HEK293T (cell line): ENCODE data around the gene TBC1D22A.

Experiments used
- CTCF ChIA-PET: fragments of 350-600 bp; formaldehyde crosslinking; extraction: SDS; loops from one replicate; lab custom pipeline; 2021; ENCODE audit warnings: antibody characterized with exemption, inconsistent platforms; lab: Yijun Ruan, JAX
- POLR2A ChIA-PET: fragments of 350-600 bp; formaldehyde crosslinking; extraction: SDS; loops from one replicate; lab custom pipeline; 2020; ENCODE audit warnings: antibody characterized with exemption, inconsistent platforms; lab: Yijun Ruan, JAX
- DNase-seq: peaks from one replicate; pipeline ENCODE4 v3.0.0; 2012; ENCODE audit warnings: mixed read lengths; ENCODE audit errors: extremely low spot score
- ARNT ChIP-seq: fragments of 450-650 bp; IDR thresholded peaks from 2 replicates; pipeline ENCODE4 v1.6.1; 2017; ENCODE audit warnings: mild to moderate bottlenecking
- BHLHE40 ChIP-seq: fragments of 450-650 bp; IDR thresholded peaks from 2 replicates; pipeline ENCODE4 v1.6.1; 2016; ENCODE audit warnings: mild to moderate bottlenecking, moderate library complexity, borderline replicate concordance
- CTBP1 ChIP-seq: fragments of 450-650 bp; IDR thresholded peaks from 2 replicates; pipeline ENCODE4 v1.6.1; 2016; ENCODE audit warnings: borderline replicate concordance
- ELF4 ChIP-seq: fragments of 450-650 bp; IDR thresholded peaks from 2 replicates; pipeline ENCODE4 v1.6.1; 2017; ENCODE audit warnings: antibody characterized with exemption
- FOXA1 ChIP-seq: fragments of 450-650 bp; IDR thresholded peaks from 2 replicates; pipeline ENCODE4 v1.6.1; 2016; ENCODE audit warnings: mild to moderate bottlenecking
- FOXK2 ChIP-seq: fragments of 450-650 bp; IDR thresholded peaks from 2 replicates; pipeline ENCODE4 v1.6.1; 2016; ENCODE audit warnings: mild to moderate bottlenecking
- FOXM1 ChIP-seq: fragments of 450-650 bp; IDR thresholded peaks from 2 replicates; pipeline ENCODE4 v1.6.1; 2017; ENCODE audit warnings: mild to moderate bottlenecking, borderline replicate concordance
- HDGF ChIP-seq: fragments of 450-650 bp; IDR thresholded peaks from 2 replicates; pipeline ENCODE4 v1.6.1; 2017; ENCODE audit warnings: antibody characterized with exemption, borderline replicate concordance
- L3MBTL2 ChIP-seq: fragments of 450-650 bp; conservative IDR thresholded peaks from 2 replicates; pipeline ENCODE4 v1.6.1; 2016; ENCODE audit warnings: mild to moderate bottlenecking
- LEF1 ChIP-seq: fragments of 450-650 bp; IDR thresholded peaks from 2 replicates; pipeline ENCODE4 v1.6.1; 2017; ENCODE audit warnings: mild to moderate bottlenecking, borderline replicate concordance
- NFRKB ChIP-seq: fragments of 450-650 bp; IDR thresholded peaks from 2 replicates; pipeline ENCODE4 v1.6.1; 2016; ENCODE audit warnings: mild to moderate bottlenecking, moderate library complexity
- PKNOX1 ChIP-seq: fragments of 450-650 bp; IDR thresholded peaks from 2 replicates; pipeline ENCODE4 v1.6.1; 2016
- SP1 ChIP-seq: fragments of 450-650 bp; IDR thresholded peaks from 2 replicates; pipeline ENCODE4 v1.6.1; 2017
- SUZ12 ChIP-seq: fragments of 450-650 bp; IDR thresholded peaks from 2 replicates; pipeline ENCODE4 v1.6.1; 2016; ENCODE audit warnings: mild to moderate bottlenecking
- TARDBP ChIP-seq: fragments of 450-650 bp; IDR thresholded peaks from 2 replicates; pipeline ENCODE4 v1.6.1; 2016
- ZNF384 ChIP-seq: fragments of 450-650 bp; IDR thresholded peaks from 2 replicates; pipeline ENCODE4 v1.6.1; 2016

Gene TBC1D22A

GRCh38 chr22:47029244-47030074 lies 267.0 kb downstream of the TBC1D22A start:
- no peak for DNase-seq
- TF ChIP-seq TARDBP (no peak), ARNT (no peak), CTBP1 (no peak), HDGF (no peak), LEF1 (no peak), ZNF384 (no peak), FOXK2 (no peak), ELF4 (no peak), L3MBTL2 (no peak), FOXM1 (no peak), SP1 (no peak)
- POLR2A ChIA-PET, result no interaction called here
- CTCF ChIA-PET, result interaction anchor here (0.6 kb wide), 1 partner anchor 9 kb away, joined by 3 read pairs; no protein-coding TSS in a partner anchor

- TF ChIP-seq LEF1 (no peak), TARDBP (no peak), BHLHE40 (no peak), SUZ12 (no peak), ZNF384 (no peak), PKNOX1 (no peak), ARNT (no peak), NFRKB (no peak), SP1 (no peak), CTBP1 (no peak), HDGF (no peak), ELF4 (no peak), FOXK2 (no peak), FOXM1 (no peak), L3MBTL2 (no peak), FOXA1 (no peak)
- no peak for DNase-seq
- CTCF ChIA-PET, result interaction anchor here (0.6 kb wide), 1 partner anchor 10 kb away, joined by 3 read pairs; no protein-coding TSS in a partner anchor
- POLR2A ChIA-PET, result no interaction called here
Measured at GRCh38 chr22:47030143-47030661, 267.8 kb downstream of the TBC1D22A start.

- no peak for DNase-seq
- TF ChIP-seq SP1 (no peak), HDGF (no peak), FOXM1 (no peak), LEF1 (no peak), L3MBTL2 (no peak), ZNF384 (no peak), NFRKB (no peak), SUZ12 (no peak)
- ChIA-PET POLR2A (no interaction called here), CTCF (no interaction called here)
Measured at GRCh38 chr22:47030881-47031627, 268.6 kb downstream of the TBC1D22A start.

- TF ChIP-seq HDGF (no peak), FOXM1 (no peak), LEF1 (no peak), TARDBP (no peak), FOXK2 (no peak), CTBP1 (no peak)
- ChIA-PET POLR2A (no interaction called here), CTCF (no interaction called here)
Measured at GRCh38 chr22:47031628-47031915, 269.1 kb downstream of the TBC1D22A start.

GRCh38 chr22:47032091-47032943 lies 269.9 kb downstream of the TBC1D22A start:
- CTCF ChIA-PET, result no interaction called here
- POLR2A ChIA-PET, result interaction anchor here (0.6 kb wide), 1 partner anchor 20 kb away, joined by 3 read pairs; no protein-coding TSS in a partner anchor

More at GRCh38 chr22:47031628-47031915, 269.1 kb downstream of the TBC1D22A start:
- DNase-seq, result no peak

More at GRCh38 chr22:47032091-47032943, 269.9 kb downstream of the TBC1D22A start:
- DNase-seq, result no peak
- TF ChIP-seq ARNT (no peak), SUZ12 (no peak), CTBP1 (no peak), ELF4 (no peak), LEF1 (no peak), ZNF384 (no peak), TARDBP (no peak), NFRKB (no peak), FOXM1 (no peak), HDGF (no peak), SP1 (no peak), L3MBTL2 (no peak), PKNOX1 (no peak), FOXA1 (no peak)
